GM19467 (cell line): ENCODE data around the gene PTPN9.
"Not testable (repeated sequence)": the region's sequence is repeated elsewhere in the genome, so short reads cannot be mapped to it uniquely, and the experiment has no call there.

Experiments used
- ATAC-seq: cut with Tn5 transposase; IDR thresholded peaks from one replicate; pipeline ENCODE4 v1.9.1; 2021; ENCODE audit warnings: mild to moderate bottlenecking, moderate library complexity; ENCODE audit not compliant: unreplicated experiment

PTPN9 gene

GRCh38 chr15:75532413-75533250 is 46.5 kb downstream of the PTPN9 start:
- ATAC-seq, result no peak

GRCh38 chr15:75531041-75531450 is 48.1 kb downstream of the PTPN9 start:
- no peak for ATAC-seq

- ATAC-seq, result no peak
These were observed 48.9 kb downstream of the PTPN9 start for GRCh38 chr15:75530169-75530568.

- ATAC-seq, result not testable (repeated sequence)
These were observed 53.4 kb downstream of the PTPN9 start for GRCh38 chr15:75525756-75526155.

- ATAC-seq, result no peak
These were observed 56.1 kb downstream of the PTPN9 start for GRCh38 chr15:75523011-75523410.

- ATAC-seq, result no peak
These were observed 61.9 kb downstream of the PTPN9 start for GRCh38 chr15:75517233-75517632.

- no peak for ATAC-seq
These were observed 70.1 kb downstream of the PTPN9 start for GRCh38 chr15:75508840-75509532.

- no peak for ATAC-seq
These were observed 76.8 kb downstream of the PTPN9 start for GRCh38 chr15:75502360-75502759.

GRCh38 chr15:75493732-75494131 is 85.4 kb downstream of the PTPN9 start:
- ATAC-seq, result no peak

GRCh38 chr15:75483961-75484360 is 95.2 kb downstream of the PTPN9 start:
- no peak for ATAC-seq

- not testable (repeated sequence) for ATAC-seq
These were observed 95.6 kb downstream of the PTPN9 start for GRCh38 chr15:75483556-75483955.

- ATAC-seq, result no peak
These were observed 96.0 kb downstream of the PTPN9 start for GRCh38 chr15:75483106-75483505.

GRCh38 chr15:75480463-75480862 is 98.7 kb downstream of the PTPN9 start:
- ATAC-seq, result not testable (repeated sequence)

GRCh38 chr15:75479670-75480069 is 99.4 kb downstream of the PTPN9 start:
- no peak for ATAC-seq

- ATAC-seq, result not testable (repeated sequence)
These were observed 102.0 kb downstream of the PTPN9 start for GRCh38 chr15:75477094-75477493.

GRCh38 chr15:75468913-75469598 is 110.1 kb downstream of the PTPN9 start:
- no peak for ATAC-seq

- ATAC-seq, result no peak
These were observed 118.5 kb downstream of the PTPN9 start for GRCh38 chr15:75460646-75461045.

- no peak for ATAC-seq
These were observed 119.5 kb downstream of the PTPN9 start for GRCh38 chr15:75459581-75459980.

GRCh38 chr15:75456710-75457109 is 122.4 kb downstream of the PTPN9 start:
- no peak for ATAC-seq

GRCh38 chr15:75455982-75456531 is 123.1 kb downstream of the PTPN9 start:
- ATAC-seq, result no peak

GRCh38 chr15:75455424-75455981 is 123.6 kb downstream of the PTPN9 start:
- ATAC-seq, result no peak
